K562 (cell line): ENCODE measurements around the gene SDR9C7. TPM values are rescaled to one million over a fixed set of nuclear protein-coding genes. Genes with fewer than 3 reads are reported as not detected.

ENCODE experiments used
- ATAC-seq: fragments of 200-7000 bp; cut with Tn5 transposase; 3 replicates; pipeline ENCODE4 v1.9.1; 2020; ENCODE audit warnings: moderate library complexity
- BruUV-seq: library from RNA; stranded (reverse); fragments of 400-500 nt; replicated peaks from 2 replicates; lab custom pipeline; 2021; lab: Mats Ljungman, UMichigan
- CTCF ChIA-PET: fragments of 300-600 bp; formaldehyde crosslinking; extraction: SDS; loops from one replicate; lab custom pipeline; 2021; ENCODE audit warnings: low intra/inter-chr PET ratio; lab: Yijun Ruan, JAX
- POLR2A ChIA-PET: fragments of 300-600, 350-650 bp; sonication (Branson Sonifier 250); formaldehyde crosslinking; extraction: SDS; loops from one replicate; lab custom pipeline; 2021; ENCODE audit warnings: antibody characterized with exemption, inconsistent platforms; lab: Yijun Ruan, JAX
- DNase-seq, 4 experiments: peaks; one replicate each; pipeline versions ENCODE4 v3.0.0 to v3.0.0-alpha.2; 2011 to 2018; ENCODE audit warnings: low spot score in 3 of 4, mixed read lengths in 3 of 4; ENCODE audit errors: extremely low read depth in 1 of 4
- FAIRE-seq: peaks from 2 replicates; lab custom pipeline; 2011; peaks lifted over from hg19 to GRCh38; lab: Jason Lieb, UNC
- H2AFZ ChIP-seq: 2 replicates; pipeline ENCODE4 v1.6.0; 2011; ENCODE audit warnings: low read depth, low read length, control low read depth, inconsistent platforms
- H3K27ac ChIP-seq: fragments of 200-600 bp; 3 replicates; pipeline ENCODE4 v1.8.0; 2011; ENCODE audit warnings: low read depth, mild to moderate bottlenecking, control low read depth, inconsistent platforms, low read length, moderate library complexity, mixed read lengths; ENCODE audit errors: extremely low read depth
- H3K27me3 ChIP-seq, 2 experiments: fragments of 300-600 bp in 1 of 2; 2 replicates in 1 of 2; 3 replicates in 1 of 2; pipeline versions ENCODE4 v1.6.0 to v1.8.0; 2011; ENCODE audit warnings: inconsistent platforms in 2 of 2, low read length in 2 of 2, mild to moderate bottlenecking in 1 of 2, mixed read lengths in 1 of 2, moderate library complexity in 1 of 2; ENCODE audit not compliant: control insufficient read depth in 2 of 2, insufficient read depth in 2 of 2
- H3K36me3 ChIP-seq: fragments of 300-600 bp; 3 replicates; pipeline ENCODE4 v1.8.0; 2011; ENCODE audit warnings: mild to moderate bottlenecking, low read length, inconsistent platforms; ENCODE audit not compliant: control insufficient read depth, insufficient read depth
- H3K4me1 ChIP-seq, 2 experiments: fragments of 200-600 bp in 1 of 2; replicated peaks in 1 of 2; 2 replicates in 1 of 2; 3 replicates in 1 of 2; pipeline versions ENCODE4 v1.5.1 to v1.8.0; 2011; ENCODE audit warnings: inconsistent platforms in 2 of 2, low read length in 2 of 2, mild to moderate bottlenecking in 1 of 2, mixed read lengths in 1 of 2, moderate library complexity in 1 of 2; ENCODE audit not compliant: control insufficient read depth in 2 of 2, insufficient read depth in 2 of 2
- H3K4me2 ChIP-seq: 2 replicates; pipeline ENCODE4 v1.6.1; 2011; ENCODE audit warnings: low read length, control low read depth, inconsistent platforms, mixed read lengths; ENCODE audit not compliant: insufficient read depth
- H3K4me3 ChIP-seq: fragments of 200-600 bp; sonication (generic), shearing (Covaris generic); 2 replicates; pipeline ENCODE4 v1.5.1; 2016; ENCODE audit warnings: control low read depth, inconsistent platforms
- H3K79me2 ChIP-seq: fragments of 200-600 bp; 3 replicates; pipeline ENCODE4 v1.8.0; 2011; ENCODE audit warnings: low read length, inconsistent platforms; ENCODE audit not compliant: control insufficient read depth, insufficient read depth
- H3K9ac ChIP-seq, 2 experiments: 2 replicates each; pipeline versions ENCODE4 v1.6.0 to v1.6.1; 2011; ENCODE audit warnings: low read depth in 2 of 2, low read length in 2 of 2, control low read depth in 1 of 2, inconsistent platforms in 1 of 2, mild to moderate bottlenecking in 1 of 2, mixed read lengths in 1 of 2; ENCODE audit not compliant: insufficient read depth in 1 of 2
- H3K9me1 ChIP-seq: one replicate; pipeline ENCODE4 v1.6.0; 2011; ENCODE audit warnings: inconsistent platforms, mild to moderate bottlenecking, low read length, moderate library complexity; ENCODE audit not compliant: control insufficient read depth, insufficient read depth
- H3K9me3 ChIP-seq: replicated peaks from 2 replicates; pipeline ENCODE4 v1.5.1; 2011; ENCODE audit warnings: low read depth, low read length, inconsistent platforms; ENCODE audit not compliant: control insufficient read depth, insufficient read depth
- H4K20me1 ChIP-seq: replicated peaks from 2 replicates; pipeline ENCODE4 v1.6.1; 2011; ENCODE audit warnings: low read length, inconsistent platforms, mixed read lengths; ENCODE audit not compliant: control insufficient read depth, insufficient read depth
- C11orf30 ChIP-seq: fragments of 450-650 bp; IDR thresholded peaks from 2 replicates; pipeline ENCODE4 v1.6.1; 2016; ENCODE audit warnings: low read depth, mild to moderate bottlenecking
- CREB1 ChIP-seq, 2 experiments: sonication (generic) in 1 of 2; formaldehyde crosslinking in 1 of 2; IDR thresholded peaks; 2 replicates each; pipeline versions ENCODE4 v1.6.1 to v1.8.0; 2012 to 2022; ENCODE audit warnings: inconsistent platforms in 1 of 2, mild to moderate bottlenecking in 1 of 2, missing genetic modification reagents in 1 of 2, moderate library complexity in 1 of 2
- EGR1 ChIP-seq: fragments of 450-650 bp; conservative IDR thresholded peaks from 2 replicates; pipeline ENCODE4 v1.6.1; 2017; ENCODE audit warnings: mild to moderate bottlenecking
- GTF3C2 ChIP-seq: IDR thresholded peaks from 3 replicates; pipeline ENCODE4 v1.6.1; 2011; ENCODE audit warnings: borderline replicate concordance, mild to moderate bottlenecking, moderate library complexity; ENCODE audit not compliant: insufficient read length; ENCODE audit errors: extremely low read depth
- KAT7 ChIP-seq: sonication (generic); formaldehyde crosslinking; IDR thresholded peaks from 2 replicates; pipeline ENCODE4 v1.8.0; 2022; ENCODE audit warnings: missing genetic modification reagents, mild to moderate bottlenecking, borderline replicate concordance
- MAFF ChIP-seq: IDR thresholded peaks from 2 replicates; pipeline ENCODE4 v1.6.1; 2012; ENCODE audit warnings: low read length, improper control_type of control experiment
- SIX5 ChIP-seq, 2 experiments: IDR thresholded peaks; 2 replicates each; pipeline ENCODE4 v1.6.1; 2011; ENCODE audit warnings: low read length in 2 of 2, borderline replicate concordance in 1 of 2, low read depth in 1 of 2, mild to moderate bottlenecking in 1 of 2, moderate library complexity in 1 of 2; ENCODE audit not compliant: insufficient read depth in 1 of 2
- STAT5B ChIP-seq: fragments of 250-450 bp; sonication (Bioruptor Pico); IDR thresholded peaks from 2 replicates; pipeline ENCODE4 v1.8.0; 2021; ENCODE audit warnings: mild to moderate bottlenecking, inconsistent platforms
- ZNF217 ChIP-seq: sonication (generic); formaldehyde crosslinking; IDR thresholded peaks from 2 replicates; pipeline ENCODE4 v1.8.0; 2022; ENCODE audit warnings: mild to moderate bottlenecking, missing genetic modification reagents
- ZNF316 ChIP-seq: fragments of 450-650 bp; IDR thresholded peaks from 2 replicates; pipeline ENCODE4 v1.6.1; 2016
- ZNF41 ChIP-seq: fragments of 250-450 bp; sonication (Bioruptor Pico); conservative IDR thresholded peaks from 2 replicates; pipeline ENCODE4 v1.4.0; 2020; ENCODE audit warnings: mild to moderate bottlenecking
- ZNF707 ChIP-seq: fragments of 250-450 bp; sonication (Bioruptor Pico); conservative IDR thresholded peaks from 2 replicates; pipeline ENCODE4 v1.8.0; 2022; ENCODE audit warnings: inconsistent platforms, mild to moderate bottlenecking, moderate library complexity
- WGBS: fragments of 100-300 bp; shearing (Covaris generic); methylation state at CpG from one replicate; pipeline ENCODE4 v1.1.6; 2016; ENCODE audit warnings: low coverage, mixed read lengths; ENCODE audit not compliant: insufficient coverage; ENCODE audit errors: missing lambda C conversion rate; 5-methylcytosine and 5-hydroxymethylcytosine counted together
- in situ Hi-C: fragments of 300-500 bp; cut with MboI; formaldehyde crosslinking; loops from 4 replicates; pipeline ENCODE4 v1.15.0; 2018; ENCODE audit warnings: inconsistent platforms, mixed read lengths
- intact Hi-C: fragments of 100-400 bp; cut with micrococcal nuclease; formaldehyde crosslinking; loops from 2 replicates; pipeline ENCODE4 v1.14.2; 2022
- polyA plus RNA-seq, 8 experiments: library from polyadenylated mRNA; depleted of rRNA in 4 of 8; stranded (reverse) in 5 of 8; unstranded in 3 of 8; fragments of >200 nt; fragmentation: Nextera tagmentation in 2 of 8; fragmentation: Illumina TruSeq in 1 of 8; extraction: Ambion mirVana in 2 of 8; extraction: Trizol in 1 of 8; gene quantifications; 2 replicates each; pipeline versions ENCODE4 v1.2.1 to v1.2.3, GENCODE V29; 2011 to 2014; ENCODE audit warnings: inconsistent platforms in 1 of 8, missing spikeins in 1 of 8
- total RNA-seq, 7 experiments: library from RNA; depleted of rRNA in 6 of 7; stranded (reverse); fragments of >200 nt in 6 of 7; fragmentation: Illumina TruSeq in 2 of 7; extraction: Trizol in 2 of 7; gene quantifications; 2 replicates each; pipeline versions ENCODE4 v1.2.1 to v1.2.3, GENCODE V29; 2011 to 2021; ENCODE audit warnings: low replicate concordance in 1 of 7

Gene SDR9C7
- total and polyA plus RNA-seq, 9 of the 15 experiments (the other 6 are each of a cell fraction or from before 2014, with no cell fraction given) = 0.04 to 0.59 (median 0.06) TPM; not detected in 6

GRCh38 chr12:56947633-56948456 is 13.6 kb upstream of the SDR9C7 start (continued):
- peak; percentile 39; the same call in 1 of the 2 replicates for TF ChIP-seq EGR1

GRCh38 chr12:56943878-56944277 is 9.7 kb upstream of the SDR9C7 start:
- in situ Hi-C loops = no loop called here
- Histone ChIP-seq H3K27me3 (no peaks in the 10 kb centered on the region), H4K20me1 (no peaks in the 10 kb centered on the region), H3K27ac (no peak overlapping the region), H3K4me3 (no peak overlapping the region), H3K4me2 (no peak overlapping the region), H3K9ac (no peak overlapping the region), H3K36me3 (no peaks in the 10 kb centered on the region), H3K79me2 (no peaks in the 10 kb centered on the region), H3K9me1 (no peaks in the 10 kb centered on the region), H3K9me3 (no peaks in the 10 kb centered on the region; the same call in 1 of the 2 replicates), H3K4me1 (peaks cover 9 to 11% of the 10 kb centered on the region in 2 experiments), H2AFZ (no peak overlapping the region)
- intact Hi-C loops = no loop called here
- ATAC-seq (no peak), FAIRE-seq (no peak), DNase-seq (no peak)
- 62% methylated on average over 4 of the region's 4 CpGs for WGBS
- TF ChIP-seq STAT5B (no peak), ZNF707 (CRISPR knock-in tag) (no peak), GTF3C2 (no peak), ZNF217 (no peak), C11orf30 (peak; percentile 71), KAT7 (CRISPR knock-in tag) (no peak), CREB1 (IDR thresholded peaks at IDR 0.05) (no peak), CREB1 (CRISPR knock-in tag; IDR thresholded peaks at IDR 0.05) (no peak), MAFF (peak; percentile 7; the same call in 1 of the 2 replicates), ZNF41 (CRISPR knock-in tag) (no peak), SIX5 (IDR thresholded peaks at IDR 0.05; ENCODE audit: borderline replicate concordance in 1 of 2, insufficient read depth in 1 of 2, low read depth in 1 of 2, low read length in 2 of 2) (no peak), ZNF316 (peak; percentile 87)
- no TSS peak for BruUV-seq
- POLR2A ChIA-PET = no interaction called here
- CTCF ChIA-PET = no interaction called here
